ENCODE results near the gene FOXK1.
"Not testable (repeated sequence)": the region's sequence is repeated elsewhere in the genome, so short reads cannot be mapped to it uniquely, and the experiment has no call there.

Gene FOXK1

GRCh38 chr7:4667776-4668509 lies 14.2 kb upstream of the FOXK1 start:
- DNase-seq, result no peak

- DNase-seq, result no peak
Observed at GRCh38 chr7:4668510-4668847, 13.6 kb upstream of the FOXK1 start.

- DNase-seq, result no peak
Observed at GRCh38 chr7:4670791-4671190, 11.3 kb upstream of the FOXK1 start.

GRCh38 chr7:4675771-4676367 lies 6.2 kb upstream of the FOXK1 start:
- DNase-seq, result no peak

- not testable (repeated sequence) for DNase-seq
Observed at GRCh38 chr7:4677518-4677917, 4.6 kb upstream of the FOXK1 start.

GRCh38 chr7:4681218-4681851 lies 760 bp upstream of the FOXK1 start:
- DNase-seq, result peak in 1 of 2 experiments; percentile 31

- DNase-seq, result peak in 1 of 2 experiments; percentile 66
Observed at GRCh38 chr7:4682621-4683042, 537 bp downstream of the FOXK1 start.

GRCh38 chr7:4683043-4683883 lies 1.2 kb downstream of the FOXK1 start:
- DNase-seq, result peak in 1 of 2 experiments; percentile 38

GRCh38 chr7:4683884-4684565 lies 1.9 kb downstream of the FOXK1 start:
- DNase-seq, result peak; percentile 22 to 35

GRCh38 chr7:4684846-4685245 lies 2.8 kb downstream of the FOXK1 start:
- no peak for DNase-seq

GRCh38 chr7:4685676-4686075 lies 3.6 kb downstream of the FOXK1 start:
- not testable (repeated sequence) for DNase-seq

GRCh38 chr7:4687956-4688355 lies 5.9 kb downstream of the FOXK1 start:
- DNase-seq, result no peak

- DNase-seq, result no peak
Observed at GRCh38 chr7:4689151-4689550, 7.1 kb downstream of the FOXK1 start.

- DNase-seq, result no peak
Observed at GRCh38 chr7:4689668-4690067, 7.6 kb downstream of the FOXK1 start.

- no peak for DNase-seq
Observed at GRCh38 chr7:4690953-4691856, 9.1 kb downstream of the FOXK1 start.

- DNase-seq, result no peak
Observed at GRCh38 chr7:4692055-4692454, 10.0 kb downstream of the FOXK1 start.

- not testable (repeated sequence) for DNase-seq
Observed at GRCh38 chr7:4692622-4693021, 10.5 kb downstream of the FOXK1 start.

GRCh38 chr7:4693152-4693551 lies 11.1 kb downstream of the FOXK1 start:
- no peak for DNase-seq

- no peak for DNase-seq
Observed at GRCh38 chr7:4693749-4694148, 11.7 kb downstream of the FOXK1 start.

- DNase-seq, result no peak
Observed at GRCh38 chr7:4694305-4694704, 12.2 kb downstream of the FOXK1 start.

GRCh38 chr7:4698707-4699275 lies 16.7 kb downstream of the FOXK1 start:
- DNase-seq, result no peak

All from NCI-H526 (cell line).